NCI-H187 treated with DMSO at 0.1 percent for 48 hours (cell line): ENCODE measurements around the gene BRSK2.
"Not testable (repeated sequence)": the region's sequence is repeated elsewhere in the genome, so short reads cannot be mapped to it uniquely, and the experiment has no call there.

Experiments used
- DNase-seq: peaks from one replicate; lab custom pipeline; 2025; lab: John Stamatoyannopoulos, UW

BRSK2 gene

DNA sequence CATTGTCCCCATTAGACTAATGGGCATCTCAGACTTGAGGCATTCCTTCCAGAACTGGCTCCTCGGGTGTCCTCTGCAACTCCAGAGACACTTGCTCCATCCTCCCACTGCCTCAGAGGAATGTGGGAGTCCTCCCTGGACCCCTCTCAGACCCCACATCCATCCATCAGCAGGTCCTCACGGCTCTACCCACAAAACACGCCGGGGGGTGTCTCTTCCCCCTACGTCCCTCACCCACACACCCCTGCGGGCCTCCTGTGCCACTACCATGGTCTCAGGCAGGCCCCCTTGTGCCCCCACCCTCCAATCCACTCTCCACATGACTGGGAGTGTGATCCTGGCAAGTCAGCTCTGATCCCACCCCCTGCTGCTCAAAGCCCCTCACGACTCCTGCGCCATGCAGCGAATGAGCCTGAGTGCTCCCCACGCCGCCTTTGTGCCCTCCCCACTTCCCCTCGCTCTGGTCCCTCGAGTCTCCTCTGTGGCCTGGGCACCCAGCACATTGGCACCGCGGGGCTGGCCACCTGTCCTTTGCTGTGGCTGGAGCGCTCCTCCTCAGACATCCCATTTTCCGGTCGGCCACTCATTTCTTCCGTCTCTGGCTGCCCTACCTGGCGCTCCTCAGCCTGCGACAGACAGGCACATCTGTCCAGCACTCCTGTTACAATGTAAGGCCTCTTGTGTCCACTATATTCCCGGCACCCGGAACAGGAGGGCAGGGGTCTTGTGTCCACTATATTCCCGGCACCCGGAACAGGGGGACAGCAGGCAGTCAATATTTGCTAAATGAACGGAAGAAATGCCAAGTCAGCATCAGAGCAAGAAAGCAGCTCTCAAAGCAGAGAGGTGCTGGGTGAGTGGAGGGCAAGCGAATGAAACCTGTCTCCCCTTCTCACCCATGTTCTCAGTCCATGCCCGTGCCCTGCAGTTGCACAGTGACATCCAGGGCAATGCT, 111.0 kb downstream of the BRSK2 start:
- no peak for DNase-seq

DNA sequence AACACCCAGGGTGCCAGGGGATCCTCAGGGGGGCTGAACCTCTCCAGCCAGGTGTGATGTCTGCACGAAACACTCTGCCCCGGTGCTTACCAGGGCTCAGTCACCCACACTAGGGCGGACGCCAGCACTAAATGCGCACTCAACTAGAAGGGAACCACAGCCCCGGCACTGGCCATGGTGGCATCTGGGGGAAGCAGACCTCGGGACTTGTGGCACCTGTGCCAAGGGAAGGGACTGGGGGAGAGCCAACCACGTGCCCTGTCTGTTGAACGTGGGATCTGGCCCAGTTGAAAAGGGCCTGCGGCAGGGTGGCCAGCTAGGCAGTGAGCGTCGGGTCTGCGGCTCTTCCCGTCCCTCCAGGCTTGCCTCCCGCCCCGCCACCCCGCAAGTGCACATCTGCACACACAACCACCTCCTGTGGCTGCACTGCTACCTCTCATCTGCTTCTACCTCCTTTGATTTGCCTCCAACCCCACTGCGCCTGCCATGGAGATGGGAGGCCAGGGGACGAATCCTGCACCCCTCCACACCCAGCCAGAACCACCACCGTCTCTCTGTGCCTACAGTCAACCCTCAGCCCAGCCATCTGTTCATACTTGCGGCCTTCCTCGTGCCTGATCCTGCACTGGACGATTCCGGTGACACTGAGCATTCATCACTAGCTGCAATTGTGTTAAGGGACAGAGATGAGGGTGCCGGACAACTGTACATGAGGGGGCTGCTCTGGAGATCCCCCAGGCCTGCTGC, 111.9 kb downstream of the BRSK2 start:
- no peak for DNase-seq

DNA sequence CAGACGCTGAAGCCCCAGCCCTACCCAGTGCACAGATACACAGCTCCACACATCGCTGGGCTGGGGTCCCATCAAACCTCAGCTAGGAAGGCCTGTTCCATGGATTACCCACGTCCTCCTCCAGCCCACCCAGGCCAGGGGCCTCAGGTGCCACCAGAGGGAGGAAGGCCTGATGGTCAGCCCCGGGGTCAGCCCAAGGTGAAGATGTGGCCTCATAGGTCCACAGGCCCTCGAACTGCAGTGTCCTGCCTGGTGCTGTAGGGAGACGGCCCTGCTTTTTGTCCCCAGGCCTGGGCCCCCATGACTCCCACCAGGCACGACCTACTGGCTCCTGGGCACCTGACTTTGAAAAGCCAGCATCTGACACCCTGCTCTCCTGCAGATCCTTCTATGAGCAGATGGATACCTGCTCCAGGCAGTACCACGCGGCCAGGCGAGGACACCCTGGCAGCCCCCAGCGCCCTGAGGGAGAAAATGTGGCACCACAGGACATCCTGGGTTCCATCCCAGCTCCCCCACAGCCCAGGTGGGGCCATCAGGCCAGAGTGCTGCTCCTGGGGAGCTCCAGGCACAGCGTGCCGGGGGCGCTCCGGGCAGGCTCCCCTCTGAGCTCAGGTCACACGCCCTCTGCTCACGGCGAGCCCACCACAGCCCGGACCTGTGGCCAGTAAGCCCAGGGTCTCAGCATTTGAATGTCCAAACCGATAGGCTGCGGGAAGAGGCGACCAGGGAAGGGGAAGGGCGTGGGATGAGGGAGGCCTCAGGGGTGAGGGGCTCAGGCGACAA, 112.6 kb downstream of the BRSK2 start:
- DNase-seq = no peak

DNA sequence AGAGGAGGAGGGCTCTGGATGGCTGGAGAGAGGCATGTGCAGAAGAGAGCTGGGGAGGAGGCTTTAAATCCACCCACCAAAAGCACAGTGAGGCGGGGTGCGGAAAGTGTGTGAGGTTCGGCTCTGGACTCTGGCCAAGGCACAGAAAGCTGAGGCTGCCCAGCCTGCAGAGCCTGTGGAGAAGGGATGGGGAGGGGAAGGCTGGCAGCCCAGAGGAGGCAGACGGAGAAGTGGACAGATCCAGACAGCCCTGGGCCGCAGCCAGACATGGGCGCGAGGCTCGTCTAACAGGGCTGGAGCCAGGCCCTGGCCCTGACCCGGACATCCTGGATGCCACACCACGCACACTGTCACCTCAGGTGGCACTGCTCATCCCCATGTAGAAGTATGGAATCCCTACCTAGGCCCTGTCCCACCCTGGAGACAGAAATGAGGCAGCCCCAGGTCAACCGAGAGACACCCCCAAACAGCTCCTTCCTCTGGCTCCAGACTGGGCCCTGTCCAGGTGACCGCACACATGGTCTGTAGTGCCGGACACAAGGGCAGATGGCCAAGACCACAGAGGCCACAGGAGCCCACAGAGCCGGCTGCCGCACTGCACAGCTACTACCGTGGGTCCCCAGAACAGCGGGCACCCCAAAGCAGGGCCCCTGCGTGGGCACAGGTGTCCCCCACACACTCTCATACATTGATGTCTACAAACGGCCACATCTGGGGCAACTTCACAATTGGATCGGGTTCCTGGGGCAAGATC, 113.4 kb downstream of the BRSK2 start:
- DNase-seq = no peak

DNA sequence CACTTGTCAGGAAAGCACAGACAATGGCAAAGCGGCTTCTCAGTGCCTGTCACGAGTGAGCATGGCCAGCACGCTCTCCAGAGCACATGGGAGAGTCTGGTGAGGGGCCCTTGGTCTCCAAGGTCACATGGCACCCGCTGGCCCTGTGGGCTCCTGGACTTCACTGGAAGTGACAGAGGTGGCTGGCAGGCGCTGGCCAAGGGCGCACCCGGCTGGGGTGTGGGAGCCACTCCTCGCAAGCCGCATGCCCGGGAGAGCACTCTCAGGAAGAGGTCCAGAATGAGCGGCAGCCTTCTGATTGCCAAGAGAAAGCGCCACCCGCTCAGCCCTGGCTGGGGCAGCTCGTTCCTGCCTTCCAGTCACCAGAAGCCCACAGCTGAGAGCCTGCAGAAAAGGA, 114.0 kb downstream of the BRSK2 start:
- DNase-seq = no peak

DNA sequence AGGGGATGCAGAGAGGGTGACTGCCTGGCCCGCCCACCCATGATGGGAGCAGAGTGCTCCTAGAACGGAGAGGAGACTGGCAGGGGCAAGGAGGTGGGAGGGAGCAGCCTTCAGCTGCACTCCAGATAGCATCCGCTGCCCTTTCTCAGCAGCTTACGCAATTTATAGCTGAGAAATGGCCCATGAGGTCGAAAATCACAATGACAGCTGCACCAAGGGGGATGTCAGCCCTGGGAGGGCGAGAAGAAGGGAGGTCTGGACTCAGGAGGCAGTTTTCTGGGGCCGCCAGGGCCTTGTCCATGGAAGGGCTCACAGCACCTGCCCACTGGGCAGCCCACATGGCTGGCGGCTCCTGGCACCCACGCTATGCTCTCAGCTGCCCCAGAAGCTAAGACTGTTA, 114.4 kb downstream of the BRSK2 start:
- no peak for DNase-seq

DNA sequence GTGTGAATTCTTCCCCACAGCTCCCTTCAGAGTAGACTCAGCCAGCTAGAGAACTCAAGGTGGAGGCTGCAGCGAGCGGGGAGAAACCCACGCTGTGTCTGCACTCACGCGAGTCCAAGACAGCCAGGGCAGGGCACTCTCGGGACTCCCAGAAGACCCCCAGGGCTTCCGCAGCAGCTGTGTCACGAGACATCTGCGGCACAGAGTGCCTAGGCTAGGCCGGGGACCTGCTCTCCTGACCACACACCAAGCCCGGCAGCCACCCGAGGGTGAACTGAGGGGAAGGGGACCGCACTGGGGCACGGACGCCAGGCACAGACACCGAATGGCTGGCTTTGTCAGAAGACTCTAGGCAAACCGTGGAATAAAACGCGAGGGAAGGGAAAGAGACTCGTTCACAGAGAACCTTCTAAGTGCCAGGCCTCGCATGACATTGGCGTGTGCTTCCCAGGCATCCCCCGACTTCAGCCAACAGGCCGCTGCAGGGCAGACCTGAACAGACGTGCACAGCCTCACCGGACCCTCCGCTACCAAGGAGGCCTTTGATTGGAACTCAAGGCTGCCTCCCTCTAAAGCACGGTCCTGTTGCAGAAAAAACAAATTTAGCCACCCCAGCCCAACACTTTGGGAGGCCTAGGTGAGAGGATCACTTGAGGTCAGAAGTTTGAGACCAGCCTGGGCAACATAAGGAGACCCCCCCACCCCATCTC, 115.0 kb downstream of the BRSK2 start:
- no peak for DNase-seq

DNA sequence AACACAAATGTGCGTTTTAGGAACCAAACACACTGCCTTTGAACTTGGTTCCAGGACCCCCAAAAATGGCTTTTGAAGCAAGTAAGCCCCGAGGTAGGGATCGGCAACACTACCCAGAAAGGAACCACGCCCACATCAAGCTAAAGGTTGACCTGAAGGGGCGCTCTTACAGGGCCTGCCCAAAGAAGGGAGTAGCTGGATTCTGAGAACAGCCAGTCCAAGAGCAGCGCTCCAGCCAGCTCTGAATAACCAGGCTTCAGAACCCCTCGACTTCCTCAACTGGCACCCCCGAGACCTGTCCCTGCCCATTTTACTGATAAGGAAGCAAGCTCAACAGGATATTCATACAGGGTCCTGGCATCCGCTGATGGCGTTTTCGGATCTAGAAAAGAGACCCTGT, 115.7 kb downstream of the BRSK2 start:
- no peak for DNase-seq

DNA sequence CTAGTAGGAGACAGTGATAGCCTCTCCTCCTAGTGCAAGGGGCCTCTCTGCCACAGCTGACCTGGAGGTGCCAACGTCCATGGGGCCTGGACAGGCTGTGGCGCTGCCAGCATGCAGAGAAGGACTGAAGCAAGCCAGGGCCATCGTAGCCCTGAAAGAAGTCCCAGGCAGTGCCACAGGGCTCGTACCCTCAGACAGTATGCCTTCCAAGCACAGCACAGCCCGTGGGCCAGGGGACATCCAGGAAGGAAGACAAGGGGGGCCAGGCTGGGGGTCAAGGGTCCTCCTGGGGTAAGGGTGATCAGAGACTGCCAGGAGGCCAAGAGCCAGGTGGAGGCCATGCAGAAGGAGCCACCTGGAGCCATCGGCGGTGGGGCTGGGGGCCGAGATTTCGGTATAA, 117.2 kb downstream of the BRSK2 start:
- no peak for DNase-seq

DNA sequence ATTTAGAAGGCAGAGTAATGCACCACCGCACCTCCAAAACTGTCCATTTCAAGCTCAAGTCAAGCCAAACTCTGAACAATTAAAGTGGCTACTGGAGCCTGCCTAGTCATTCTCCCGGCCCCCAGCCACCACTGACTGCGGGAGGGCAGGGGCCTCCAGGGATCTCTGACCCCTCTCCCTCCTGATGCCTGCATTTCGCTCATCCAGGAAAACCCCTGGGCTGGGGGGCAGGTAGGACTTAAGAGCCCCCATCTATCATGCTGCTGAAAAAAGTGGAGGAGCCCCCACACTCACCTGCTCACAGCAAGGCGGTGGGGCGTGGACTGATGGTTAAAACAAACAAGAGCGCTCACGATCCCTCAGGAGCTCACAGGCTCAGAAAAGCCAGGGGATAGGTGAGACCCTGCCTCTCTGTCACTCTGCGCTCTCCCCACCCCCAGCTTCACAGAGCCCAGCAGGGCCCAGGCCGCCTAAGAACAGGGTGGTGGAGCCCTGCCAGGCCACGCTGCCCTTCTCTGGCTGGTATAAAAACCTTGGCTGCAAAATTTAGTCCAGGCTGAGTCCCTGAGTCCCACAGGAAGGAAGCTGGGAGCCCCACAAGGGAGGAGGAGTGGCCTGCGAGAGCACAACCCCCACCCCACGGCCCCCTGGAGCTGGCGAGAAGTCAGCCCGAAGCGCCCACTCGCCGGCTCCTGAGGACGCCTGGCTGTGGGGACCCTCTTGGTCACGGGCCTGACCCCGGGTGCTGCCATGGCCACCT, 117.8 kb downstream of the BRSK2 start:
- no peak for DNase-seq

DNA sequence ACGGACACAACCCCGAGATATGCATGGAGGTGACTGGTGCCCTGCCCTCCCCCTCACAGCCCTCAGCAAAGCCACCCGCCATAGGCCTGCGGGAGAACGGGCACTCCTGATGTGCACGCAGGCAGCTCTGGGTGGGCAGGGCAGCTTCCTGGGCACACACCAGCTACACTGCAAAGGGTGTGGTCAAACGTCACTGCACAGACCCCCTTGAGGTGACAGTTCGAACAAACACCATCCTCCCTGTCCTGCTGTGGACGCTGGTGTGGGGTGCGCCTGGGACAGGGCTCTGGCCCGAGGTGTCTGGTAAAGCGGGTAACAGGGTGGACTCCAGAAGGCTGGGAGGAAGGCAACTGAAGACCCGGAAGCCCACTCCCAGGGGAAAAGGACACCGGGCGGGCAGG, 118.8 kb downstream of the BRSK2 start:
- no peak for DNase-seq

DNA sequence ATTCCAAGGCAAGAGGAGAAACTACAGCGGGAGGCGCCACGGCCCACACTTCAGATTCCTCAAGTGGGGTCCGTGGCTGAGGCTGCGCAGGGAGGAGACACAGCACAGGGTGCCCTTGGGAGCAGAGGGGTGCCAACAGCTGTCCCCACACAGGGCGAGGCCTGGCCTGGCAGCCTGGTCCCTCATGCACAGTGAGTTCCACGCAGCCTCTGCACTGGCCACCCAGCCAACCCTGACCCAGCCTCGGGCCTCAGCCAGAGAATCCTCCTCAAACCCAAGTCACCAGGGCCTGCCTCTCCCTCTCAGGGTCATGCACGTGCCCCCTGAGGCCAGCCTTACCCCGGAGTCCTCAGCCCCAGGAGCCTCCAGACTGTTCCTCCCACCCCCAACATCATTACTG, 119.3 kb downstream of the BRSK2 start:
- DNase-seq = no peak

DNA sequence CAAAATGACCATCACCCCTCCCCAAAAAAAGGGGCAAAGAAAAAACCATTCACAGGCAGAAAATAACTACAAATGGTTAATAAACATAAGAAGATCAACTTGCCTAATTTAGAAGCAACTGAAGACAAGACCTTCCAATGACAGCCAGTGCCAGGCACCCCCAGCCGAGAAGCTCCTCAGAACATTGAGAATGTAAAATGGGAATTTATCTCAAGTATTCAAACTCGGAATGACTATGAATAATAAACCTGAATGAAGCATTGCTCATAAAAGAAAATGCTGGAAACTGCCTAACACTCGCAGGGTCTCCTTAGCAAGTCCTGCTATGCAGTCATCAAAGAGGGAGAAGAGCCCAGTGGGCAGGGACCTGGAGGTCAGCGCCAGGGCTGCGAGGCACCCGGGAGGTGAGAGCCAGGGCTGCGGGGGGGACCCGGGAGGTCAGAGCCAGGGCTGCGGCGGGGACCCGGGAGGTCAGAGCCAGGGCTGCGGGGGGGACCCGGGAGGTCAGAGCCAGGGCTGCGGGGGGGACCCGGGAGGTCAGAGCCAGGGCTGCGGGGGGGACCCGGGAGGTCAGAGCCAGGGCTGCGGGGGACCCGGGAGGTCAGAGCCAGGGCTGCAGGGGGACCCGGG, 120.0 kb downstream of the BRSK2 start:
- DNase-seq = no peak

DNA sequence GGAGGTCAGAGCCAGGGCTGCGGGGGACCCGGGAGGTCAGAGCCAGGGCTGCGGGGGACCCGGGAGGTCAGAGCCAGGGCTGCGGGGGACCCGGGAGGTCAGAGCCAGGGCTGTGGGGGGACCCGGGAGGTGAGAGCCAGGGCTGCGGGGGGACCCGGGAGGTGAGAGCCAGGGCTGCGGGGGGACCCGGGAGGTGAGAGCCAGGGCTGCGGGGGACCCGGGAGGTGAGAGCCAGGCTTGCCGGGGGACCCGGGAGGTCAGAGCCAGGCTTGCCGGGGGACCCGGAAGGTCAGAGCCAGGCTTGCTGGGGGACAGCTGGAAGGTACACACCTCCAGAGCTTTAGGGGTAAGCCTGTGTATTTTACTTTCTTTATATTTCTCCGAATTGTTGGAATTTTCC, 120.6 kb downstream of the BRSK2 start:
- not testable (repeated sequence) for DNase-seq

DNA sequence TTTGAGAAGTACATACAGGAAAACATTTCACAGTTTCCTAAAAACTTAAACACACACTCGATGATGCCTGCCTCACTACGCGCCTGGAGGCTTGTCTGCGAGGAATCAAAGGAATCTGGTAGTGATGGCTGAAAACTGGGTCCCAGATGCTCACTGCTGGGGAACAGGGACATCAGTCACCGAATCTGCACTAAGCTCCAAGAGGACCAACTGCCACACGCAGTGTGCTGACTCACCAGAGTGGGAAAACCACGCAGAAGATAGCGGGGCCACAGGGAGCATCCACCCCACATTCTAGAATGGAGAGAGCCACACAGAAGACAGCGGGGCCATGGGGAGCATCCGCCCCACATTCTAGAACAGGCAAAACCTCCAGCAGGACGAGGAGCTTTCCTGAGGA, 121.2 kb downstream of the BRSK2 start:
- DNase-seq = no peak

DNA sequence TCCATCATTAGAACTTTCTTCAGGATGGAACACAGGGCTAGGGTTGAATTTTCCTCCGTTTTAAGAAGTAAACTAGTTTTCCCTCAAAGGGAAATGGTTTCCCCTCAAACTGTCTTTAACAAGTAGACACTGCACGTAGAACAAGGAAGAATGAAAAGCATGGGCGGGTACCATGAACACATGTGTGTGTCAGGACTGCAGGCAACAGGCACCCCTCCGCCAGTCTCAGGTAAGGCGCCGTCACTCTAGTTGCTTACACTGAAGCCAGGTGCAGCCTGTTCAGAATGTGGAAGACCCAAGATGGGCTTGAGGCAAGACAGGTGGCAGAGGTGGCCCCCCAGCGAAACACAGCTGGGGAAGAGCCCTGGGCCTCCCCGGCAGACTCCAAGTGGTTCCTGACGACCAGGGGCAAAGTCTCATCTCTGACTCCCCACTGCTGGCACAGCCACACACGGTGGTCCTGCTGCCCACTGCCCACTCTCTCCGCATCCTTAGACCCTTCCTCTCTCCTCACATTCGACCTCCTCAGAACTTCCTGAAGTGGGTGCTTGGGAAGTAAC, 122.3 kb downstream of the BRSK2 start:
- no peak for DNase-seq
